H7 (cell line): ENCODE results near the gene PSG6. TPM values are rescaled to one million over a fixed set of nuclear protein-coding genes. Genes with fewer than 3 reads are reported as not detected.
"Not testable (repeated sequence)": the region's sequence is repeated elsewhere in the genome, so short reads cannot be mapped to it uniquely, and the experiment has no call there.

ENCODE experiments used
- DNase-seq: peaks from one replicate; pipeline ENCODE4 v3.0.0; 2012
- H3K27me3 ChIP-seq: 2 replicates; pipeline ENCODE4 v1.6.0; 2011; ENCODE audit warnings: mild to moderate bottlenecking, low read length; ENCODE audit not compliant: control insufficient read depth, insufficient read depth
- H3K36me3 ChIP-seq: replicated peaks from 2 replicates; pipeline ENCODE4 v1.5.1; 2011; ENCODE audit warnings: low read length; ENCODE audit not compliant: control insufficient read depth, insufficient read depth
- H3K4me3 ChIP-seq: 2 replicates; pipeline ENCODE4 v1.5.1; 2011; ENCODE audit warnings: low read depth, mild to moderate bottlenecking, control low read depth, low read length, moderate library complexity; ENCODE audit not compliant: insufficient read depth
- total RNA-seq: library from RNA; depleted of rRNA; stranded (reverse); fragments of >200 nt; shearing (Covaris generic); gene quantifications from 2 replicates; pipeline ENCODE4 v1.2.3, GENCODE V29; 2014; rRNA removed

Gene PSG6
- total RNA-seq, result not detected in 2 replicates

- not testable (repeated sequence) for H3K27me3 ChIP-seq, H3K36me3 ChIP-seq, H3K4me3 ChIP-seq, DNase-seq
Measured at GRCh38 chr19:42917634-42918033, at the start of gene PSG6. Gene PSG6 (minus strand): TSS chr19:42917894. CDS start chr19:42917792, 102 bp downstream.

- Histone ChIP-seq H3K36me3 (no peaks in the 10 kb centered on the region), H3K27me3 (no peaks in the 10 kb centered on the region), H3K4me3 (no peak overlapping the region)
- DNase-seq, result no peak
Measured at GRCh38 chr19:42965176-42965575, 47.5 kb upstream of the PSG6 start.

- no peaks in the 10 kb centered on the region for H3K27me3 ChIP-seq
- DNase-seq, result no peak
- H3K36me3 ChIP-seq, result no peaks in the 10 kb centered on the region
- no peak overlapping the region for H3K4me3 ChIP-seq
Measured at GRCh38 chr19:42961119-42961518, 43.4 kb upstream of the PSG6 start.

GRCh38 chr19:42952126-42952525 lies 34.4 kb upstream of the PSG6 start:
- H3K27me3 ChIP-seq, H3K4me3 ChIP-seq, H3K36me3 ChIP-seq, DNase-seq: not testable (repeated sequence)

GRCh38 chr19:42951476-42951875 lies 33.8 kb upstream of the PSG6 start:
- DNase-seq, H3K27me3 ChIP-seq, H3K4me3 ChIP-seq, H3K36me3 ChIP-seq: not testable (repeated sequence)

- Histone ChIP-seq H3K4me3 (no peak overlapping the region), H3K27me3 (no peaks in the 10 kb centered on the region), H3K36me3 (no peaks in the 10 kb centered on the region)
- no peak for DNase-seq
Measured at GRCh38 chr19:42942187-42942789, 24.6 kb upstream of the PSG6 start.

- not testable (repeated sequence) for DNase-seq, H3K27me3 ChIP-seq, H3K4me3 ChIP-seq, H3K36me3 ChIP-seq
Measured at GRCh38 chr19:42937107-42937506, 19.4 kb upstream of the PSG6 start, which contains the start of gene PSG7. Gene PSG7 (minus strand): TSS chr19:42937207. CDS start chr19:42937076, 131 bp downstream.

GRCh38 chr19:42934726-42935125 lies 17.0 kb upstream of the PSG6 start:
- not testable (repeated sequence) for H3K4me3 ChIP-seq, DNase-seq, H3K36me3 ChIP-seq, H3K27me3 ChIP-seq

- H3K36me3 ChIP-seq, H3K4me3 ChIP-seq, DNase-seq, H3K27me3 ChIP-seq: not testable (repeated sequence)
Measured at GRCh38 chr19:42934183-42934582, 16.5 kb upstream of the PSG6 start.

- H3K27me3 ChIP-seq, DNase-seq, H3K4me3 ChIP-seq, H3K36me3 ChIP-seq: not testable (repeated sequence)
Measured at GRCh38 chr19:42933412-42933811, 15.7 kb upstream of the PSG6 start.

- not testable (repeated sequence) for DNase-seq, H3K4me3 ChIP-seq, H3K36me3 ChIP-seq, H3K27me3 ChIP-seq
Measured at GRCh38 chr19:42932485-42933101, 14.9 kb upstream of the PSG6 start.

GRCh38 chr19:42930214-42930613 lies 12.5 kb upstream of the PSG6 start:
- H3K27me3 ChIP-seq, H3K36me3 ChIP-seq, H3K4me3 ChIP-seq, DNase-seq: not testable (repeated sequence)

GRCh38 chr19:42928896-42929295 lies 11.2 kb upstream of the PSG6 start:
- no peak for DNase-seq
- Histone ChIP-seq H3K4me3 (no peak overlapping the region), H3K27me3 (no peaks in the 10 kb centered on the region), H3K36me3 (no peaks in the 10 kb centered on the region)

GRCh38 chr19:42926781-42927180 lies 9.1 kb upstream of the PSG6 start:
- H3K36me3 ChIP-seq, result no peaks in the 10 kb centered on the region
- H3K27me3 ChIP-seq, result no peaks in the 10 kb centered on the region
- no peak overlapping the region for H3K4me3 ChIP-seq
- DNase-seq, result no peak

GRCh38 chr19:42923106-42923505 lies 5.4 kb upstream of the PSG6 start:
- not testable (repeated sequence) for DNase-seq, H3K36me3 ChIP-seq, H3K27me3 ChIP-seq, H3K4me3 ChIP-seq
